ENCODE measurements around the gene BORCS8.

- TF ChIP-seq CTCF (IDR thresholded peaks at IDR 0.05) (no peak), POLR2A (IDR thresholded peaks at IDR 0.05) (no peak)
Measured at GRCh38 chr19:19226204-19226603, 34.3 kb upstream of the BORCS8 start.
